K562 (cell line): ENCODE data around the gene CHSY3. TPM values are rescaled to one million over a fixed set of nuclear protein-coding genes. Genes with fewer than 3 reads are reported as not detected.

Experiments
- ATAC-seq: fragments of 200-7000 bp; cut with Tn5 transposase; 3 replicates; pipeline ENCODE4 v1.9.1; 2020; ENCODE audit warnings: moderate library complexity
- BruUV-seq: library from RNA; stranded (reverse); fragments of 400-500 nt; replicated peaks from 2 replicates; lab custom pipeline; 2021; lab: Mats Ljungman, UMichigan
- CTCF ChIA-PET: fragments of 300-600 bp; formaldehyde crosslinking; extraction: SDS; loops from one replicate; lab custom pipeline; 2021; ENCODE audit warnings: low intra/inter-chr PET ratio; lab: Yijun Ruan, JAX
- POLR2A ChIA-PET: fragments of 300-600, 350-650 bp; sonication (Branson Sonifier 250); formaldehyde crosslinking; extraction: SDS; loops from one replicate; lab custom pipeline; 2021; ENCODE audit warnings: antibody characterized with exemption, inconsistent platforms; lab: Yijun Ruan, JAX
- DNase-seq, 4 experiments: peaks; one replicate each; pipeline versions ENCODE4 v3.0.0 to v3.0.0-alpha.2; 2011 to 2018; ENCODE audit warnings: low spot score in 3 of 4, mixed read lengths in 3 of 4; ENCODE audit errors: extremely low read depth in 1 of 4
- FAIRE-seq: peaks from 2 replicates; lab custom pipeline; 2011; peaks lifted over from hg19 to GRCh38; lab: Jason Lieb, UNC
- H2AFZ ChIP-seq: 2 replicates; pipeline ENCODE4 v1.6.0; 2011; ENCODE audit warnings: low read depth, low read length, control low read depth, inconsistent platforms
- H3K27ac ChIP-seq: fragments of 200-600 bp; 3 replicates; pipeline ENCODE4 v1.8.0; 2011; ENCODE audit warnings: low read depth, mild to moderate bottlenecking, control low read depth, inconsistent platforms, low read length, moderate library complexity, mixed read lengths; ENCODE audit errors: extremely low read depth
- H3K27me3 ChIP-seq, 2 experiments: fragments of 300-600 bp in 1 of 2; 2 replicates in 1 of 2; 3 replicates in 1 of 2; pipeline versions ENCODE4 v1.6.0 to v1.8.0; 2011; ENCODE audit warnings: inconsistent platforms in 2 of 2, low read length in 2 of 2, mild to moderate bottlenecking in 1 of 2, mixed read lengths in 1 of 2, moderate library complexity in 1 of 2; ENCODE audit not compliant: control insufficient read depth in 2 of 2, insufficient read depth in 2 of 2
- H3K36me3 ChIP-seq: fragments of 300-600 bp; 3 replicates; pipeline ENCODE4 v1.8.0; 2011; ENCODE audit warnings: mild to moderate bottlenecking, low read length, inconsistent platforms; ENCODE audit not compliant: control insufficient read depth, insufficient read depth
- H3K4me1 ChIP-seq, 2 experiments: fragments of 200-600 bp in 1 of 2; replicated peaks in 1 of 2; 2 replicates in 1 of 2; 3 replicates in 1 of 2; pipeline versions ENCODE4 v1.5.1 to v1.8.0; 2011; ENCODE audit warnings: inconsistent platforms in 2 of 2, low read length in 2 of 2, mild to moderate bottlenecking in 1 of 2, mixed read lengths in 1 of 2, moderate library complexity in 1 of 2; ENCODE audit not compliant: control insufficient read depth in 2 of 2, insufficient read depth in 2 of 2
- H3K4me2 ChIP-seq: 2 replicates; pipeline ENCODE4 v1.6.1; 2011; ENCODE audit warnings: low read length, control low read depth, inconsistent platforms, mixed read lengths; ENCODE audit not compliant: insufficient read depth
- H3K4me3 ChIP-seq: fragments of 200-600 bp; sonication (generic), shearing (Covaris generic); 2 replicates; pipeline ENCODE4 v1.5.1; 2016; ENCODE audit warnings: control low read depth, inconsistent platforms
- H3K79me2 ChIP-seq: fragments of 200-600 bp; 3 replicates; pipeline ENCODE4 v1.8.0; 2011; ENCODE audit warnings: low read length, inconsistent platforms; ENCODE audit not compliant: control insufficient read depth, insufficient read depth
- H3K9ac ChIP-seq, 2 experiments: 2 replicates each; pipeline versions ENCODE4 v1.6.0 to v1.6.1; 2011; ENCODE audit warnings: low read depth in 2 of 2, low read length in 2 of 2, control low read depth in 1 of 2, inconsistent platforms in 1 of 2, mild to moderate bottlenecking in 1 of 2, mixed read lengths in 1 of 2; ENCODE audit not compliant: insufficient read depth in 1 of 2
- H3K9me1 ChIP-seq: one replicate; pipeline ENCODE4 v1.6.0; 2011; ENCODE audit warnings: inconsistent platforms, mild to moderate bottlenecking, low read length, moderate library complexity; ENCODE audit not compliant: control insufficient read depth, insufficient read depth
- H3K9me3 ChIP-seq: replicated peaks from 2 replicates; pipeline ENCODE4 v1.5.1; 2011; ENCODE audit warnings: low read depth, low read length, inconsistent platforms; ENCODE audit not compliant: control insufficient read depth, insufficient read depth
- H4K20me1 ChIP-seq: replicated peaks from 2 replicates; pipeline ENCODE4 v1.6.1; 2011; ENCODE audit warnings: low read length, inconsistent platforms, mixed read lengths; ENCODE audit not compliant: control insufficient read depth, insufficient read depth
- ARID1B ChIP-seq: fragments of 450-650 bp; IDR thresholded peaks from 2 replicates; pipeline ENCODE4 v1.6.1; 2016; ENCODE audit warnings: antibody characterized with exemption, mild to moderate bottlenecking, inconsistent platforms
- FOSL1 ChIP-seq: fragments of 200-800 bp; sonication (Bioruptor generic); conservative IDR thresholded peaks from 2 replicates; pipeline ENCODE4 v1.6.1; 2016; ENCODE audit warnings: missing genetic modification characterization, missing compliant biosample characterization
- NFXL1 ChIP-seq: fragments of 450-650 bp; formaldehyde crosslinking; IDR thresholded peaks from 2 replicates; pipeline ENCODE4 v1.4.0; 2021; ENCODE audit warnings: mild to moderate bottlenecking
- NR3C1 ChIP-seq: sonication (generic); formaldehyde crosslinking; IDR thresholded peaks from 2 replicates; pipeline ENCODE4 v1.8.1; 2022; ENCODE audit warnings: missing genetic modification reagents
- SIRT6 ChIP-seq: IDR thresholded peaks from one replicate; pipeline ENCODE4 v1.6.1; 2012; ENCODE audit warnings: low read depth, mild to moderate bottlenecking, control low read depth, inconsistent platforms, low read length, moderate library complexity
- VEZF1 ChIP-seq: fragments of 200-800 bp; sonication (Bioruptor generic); IDR thresholded peaks from 2 replicates; pipeline ENCODE4 v1.6.1; 2017; ENCODE audit warnings: missing genetic modification characterization, missing compliant biosample characterization
- YBX1 ChIP-seq: fragments of 450-650 bp; IDR thresholded peaks from 2 replicates; pipeline ENCODE4 v1.7.1; 2016; ENCODE audit warnings: mild to moderate bottlenecking
- ZC3H4 ChIP-seq: sonication (generic); formaldehyde crosslinking; IDR thresholded peaks from 2 replicates; pipeline ENCODE4 v1.9.0; 2021; ENCODE audit warnings: missing genetic modification reagents, borderline replicate concordance
- ZNF696 ChIP-seq: fragments of 250-450 bp; sonication (Bioruptor Pico); conservative IDR thresholded peaks from 2 replicates; pipeline ENCODE4 v1.4.0; 2020; ENCODE audit warnings: mild to moderate bottlenecking, moderate library complexity
- WGBS: fragments of 100-300 bp; shearing (Covaris generic); methylation state at CpG from one replicate; pipeline ENCODE4 v1.1.6; 2016; ENCODE audit warnings: low coverage, mixed read lengths; ENCODE audit not compliant: insufficient coverage; ENCODE audit errors: missing lambda C conversion rate; 5-methylcytosine and 5-hydroxymethylcytosine counted together
- in situ Hi-C: fragments of 300-500 bp; cut with MboI; formaldehyde crosslinking; loops from 4 replicates; pipeline ENCODE4 v1.15.0; 2018; ENCODE audit warnings: inconsistent platforms, mixed read lengths
- intact Hi-C: fragments of 100-400 bp; cut with micrococcal nuclease; formaldehyde crosslinking; loops from 2 replicates; pipeline ENCODE4 v1.14.2; 2022
- polyA plus RNA-seq, 8 experiments: library from polyadenylated mRNA; depleted of rRNA in 4 of 8; stranded (reverse) in 5 of 8; unstranded in 3 of 8; fragments of >200 nt; fragmentation: Nextera tagmentation in 2 of 8; fragmentation: Illumina TruSeq in 1 of 8; extraction: Ambion mirVana in 2 of 8; extraction: Trizol in 1 of 8; gene quantifications; 2 replicates each; pipeline versions ENCODE4 v1.2.1 to v1.2.3, GENCODE V29; 2011 to 2014; ENCODE audit warnings: inconsistent platforms in 1 of 8, missing spikeins in 1 of 8
- total RNA-seq, 7 experiments: library from RNA; depleted of rRNA in 6 of 7; stranded (reverse); fragments of >200 nt in 6 of 7; fragmentation: Illumina TruSeq in 2 of 7; extraction: Trizol in 2 of 7; gene quantifications; 2 replicates each; pipeline versions ENCODE4 v1.2.1 to v1.2.3, GENCODE V29; 2011 to 2021; ENCODE audit warnings: low replicate concordance in 1 of 7
- TF ChIP-seq, protein P1 (sequence below): fragments of 450-650 bp; formaldehyde crosslinking; conservative IDR thresholded peaks from 2 replicates; pipeline ENCODE4 v1.4.0; 2022; ENCODE audit warnings: mild to moderate bottlenecking, missing genetic modification characterization
- TF ChIP-seq, protein P2 (sequence below): fragments of 250-450 bp; sonication (Bioruptor Pico); IDR thresholded peaks from 2 replicates; pipeline ENCODE4 v1.8.0; 2021; ENCODE audit warnings: moderate library complexity, mild to moderate bottlenecking, inconsistent platforms

Gene CHSY3
- total and polyA plus RNA-seq, 9 of the 15 experiments (the other 6 are each of a cell fraction or from before 2014, with no cell fraction given), result 0.04 TPM; not detected in 8

- TF ChIP-seq NR3C1 (no peak), ZC3H4 (no peak), SIRT6 (no peak), VEZF1 (no peak), NFXL1 (CRISPR knock-in tag) (no peak), FOSL1 (tag) (no peak), ARID1B (no peak), ZNF696 (CRISPR knock-in tag) (no peak), YBX1 (no peak)
- TF ChIP-seq, protein P1, sequence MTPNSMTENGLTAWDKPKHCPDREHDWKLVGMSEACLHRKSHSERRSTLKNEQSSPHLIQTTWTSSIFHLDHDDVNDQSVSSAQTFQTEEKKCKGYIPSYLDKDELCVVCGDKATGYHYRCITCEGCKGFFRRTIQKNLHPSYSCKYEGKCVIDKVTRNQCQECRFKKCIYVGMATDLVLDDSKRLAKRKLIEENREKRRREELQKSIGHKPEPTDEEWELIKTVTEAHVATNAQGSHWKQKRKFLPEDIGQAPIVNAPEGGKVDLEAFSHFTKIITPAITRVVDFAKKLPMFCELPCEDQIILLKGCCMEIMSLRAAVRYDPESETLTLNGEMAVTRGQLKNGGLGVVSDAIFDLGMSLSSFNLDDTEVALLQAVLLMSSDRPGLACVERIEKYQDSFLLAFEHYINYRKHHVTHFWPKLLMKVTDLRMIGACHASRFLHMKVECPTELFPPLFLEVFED (CRISPR knock-in tag), result no peak
- TF ChIP-seq, protein P2, sequence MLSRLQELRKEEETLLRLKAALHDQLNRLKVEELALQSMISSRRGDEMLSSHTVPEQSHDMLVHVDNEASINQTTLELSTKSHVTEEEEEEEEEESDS (CRISPR knock-in tag), result no peak
- DNase-seq, result no peak
- no TSS peak for BruUV-seq
- 0% methylated on average over 2 of the region's 2 CpGs for WGBS
- no peaks in the 10 kb centered on the region for H3K4me1 ChIP-seq
- H2AFZ ChIP-seq, result no peak overlapping the region
- H3K4me3 ChIP-seq, result no peak overlapping the region
- no peak overlapping the region for H3K9ac ChIP-seq
- H3K79me2 ChIP-seq, result no peaks in the 10 kb centered on the region
- no peak for FAIRE-seq
- no peaks in the 10 kb centered on the region for H3K27me3 ChIP-seq
- POLR2A ChIA-PET, result no interaction called here
- H3K9me1 ChIP-seq, result no peaks in the 10 kb centered on the region
- H4K20me1 ChIP-seq, result no peaks in the 10 kb centered on the region
- H3K36me3 ChIP-seq, result no peaks in the 10 kb centered on the region
- no peak overlapping the region for H3K27ac ChIP-seq
- in situ Hi-C loops (no loop called here), intact Hi-C loops (no loop called here)
- CTCF ChIA-PET, result no interaction called here
- H3K4me2 ChIP-seq, result no peak overlapping the region
- H3K9me3 ChIP-seq, result no peaks in the 10 kb centered on the region
- ATAC-seq, result no peak
Observed at GRCh38 chr5:129915415-129915814, 11.2 kb downstream of the CHSY3 start.
